Effector CD4-positive, alpha-beta T cell (primary cell): ENCODE data around the gene MST1.

Source experiments
- DNase-seq: peaks from one replicate; pipeline ENCODE4 v3.0.0-alpha.2; 2020

MST1 gene

GRCh38 chr3:49673715-49674496 lies 15.4 kb downstream of the MST1 start, which contains the start of gene APEH:
Gene APEH, plus strand, starts transcription at chr3:49674351. Its CDS starts 51 bp downstream, at chr3:49674402.
- DNase-seq: peak; percentile 94

- DNase-seq: no peak
Observed at GRCh38 chr3:49673121-49673714, 16.1 kb downstream of the MST1 start.

- peak; percentile 59 for DNase-seq
Observed at GRCh38 chr3:49671291-49672288, 17.7 kb downstream of the MST1 start.

GRCh38 chr3:49670940-49671290 lies 18.4 kb downstream of the MST1 start:
- no peak for DNase-seq

- no peak for DNase-seq
Observed at GRCh38 chr3:49669352-49669751, 19.9 kb downstream of the MST1 start.

- no peak for DNase-seq
Observed at GRCh38 chr3:49668861-49669260, 20.4 kb downstream of the MST1 start.

GRCh38 chr3:49668414-49668797 lies 20.9 kb downstream of the MST1 start:
- DNase-seq: no peak

GRCh38 chr3:49667701-49668413 lies 21.4 kb downstream of the MST1 start:
- no peak for DNase-seq

GRCh38 chr3:49666592-49666991 lies 22.7 kb downstream of the MST1 start:
- DNase-seq: no peak

GRCh38 chr3:49665822-49666519 lies 23.3 kb downstream of the MST1 start:
- no peak for DNase-seq

GRCh38 chr3:49664300-49664699 lies 25.0 kb downstream of the MST1 start:
- no peak for DNase-seq

GRCh38 chr3:49663831-49664230 lies 25.4 kb downstream of the MST1 start:
- no peak for DNase-seq

- no peak for DNase-seq
Observed at GRCh38 chr3:49662720-49663413, 26.4 kb downstream of the MST1 start.

GRCh38 chr3:49662021-49662420 lies 27.3 kb downstream of the MST1 start:
- no peak for DNase-seq

GRCh38 chr3:49661281-49661680 lies 28.0 kb downstream of the MST1 start:
- no peak for DNase-seq

GRCh38 chr3:49659756-49660155 lies 29.5 kb downstream of the MST1 start:
- DNase-seq: no peak

GRCh38 chr3:49658711-49659110 lies 30.6 kb downstream of the MST1 start:
- no peak for DNase-seq

GRCh38 chr3:49657208-49657915 lies 31.9 kb downstream of the MST1 start:
- DNase-seq: no peak

GRCh38 chr3:49656541-49657112 lies 32.6 kb downstream of the MST1 start:
- DNase-seq: no peak

GRCh38 chr3:49655731-49656285 lies 33.5 kb downstream of the MST1 start:
- no peak for DNase-seq
